ENCODE data around the gene TRIM9.

GRCh38 chr14:51012055-51012454 lies 82.8 kb downstream of the TRIM9 start:
- TF ChIP-seq, protein P1, sequence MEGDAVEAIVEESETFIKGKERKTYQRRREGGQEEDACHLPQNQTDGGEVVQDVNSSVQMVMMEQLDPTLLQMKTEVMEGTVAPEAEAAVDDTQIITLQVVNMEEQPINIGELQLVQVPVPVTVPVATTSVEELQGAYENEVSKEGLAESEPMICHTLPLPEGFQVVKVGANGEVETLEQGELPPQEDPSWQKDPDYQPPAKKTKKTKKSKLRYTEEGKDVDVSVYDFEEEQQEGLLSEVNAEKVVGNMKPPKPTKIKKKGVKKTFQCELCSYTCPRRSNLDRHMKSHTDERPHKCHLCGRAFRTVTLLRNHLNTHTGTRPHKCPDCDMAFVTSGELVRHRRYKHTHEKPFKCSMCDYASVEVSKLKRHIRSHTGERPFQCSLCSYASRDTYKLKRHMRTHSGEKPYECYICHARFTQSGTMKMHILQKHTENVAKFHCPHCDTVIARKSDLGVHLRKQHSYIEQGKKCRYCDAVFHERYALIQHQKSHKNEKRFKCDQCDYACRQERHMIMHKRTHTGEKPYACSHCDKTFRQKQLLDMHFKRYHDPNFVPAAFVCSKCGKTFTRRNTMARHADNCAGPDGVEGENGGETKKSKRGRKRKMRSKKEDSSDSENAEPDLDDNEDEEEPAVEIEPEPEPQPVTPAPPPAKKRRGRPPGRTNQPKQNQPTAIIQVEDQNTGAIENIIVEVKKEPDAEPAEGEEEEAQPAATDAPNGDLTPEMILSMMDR (IDR thresholded peaks at IDR 0.05): no peak
- TF ChIP-seq, protein P2, sequence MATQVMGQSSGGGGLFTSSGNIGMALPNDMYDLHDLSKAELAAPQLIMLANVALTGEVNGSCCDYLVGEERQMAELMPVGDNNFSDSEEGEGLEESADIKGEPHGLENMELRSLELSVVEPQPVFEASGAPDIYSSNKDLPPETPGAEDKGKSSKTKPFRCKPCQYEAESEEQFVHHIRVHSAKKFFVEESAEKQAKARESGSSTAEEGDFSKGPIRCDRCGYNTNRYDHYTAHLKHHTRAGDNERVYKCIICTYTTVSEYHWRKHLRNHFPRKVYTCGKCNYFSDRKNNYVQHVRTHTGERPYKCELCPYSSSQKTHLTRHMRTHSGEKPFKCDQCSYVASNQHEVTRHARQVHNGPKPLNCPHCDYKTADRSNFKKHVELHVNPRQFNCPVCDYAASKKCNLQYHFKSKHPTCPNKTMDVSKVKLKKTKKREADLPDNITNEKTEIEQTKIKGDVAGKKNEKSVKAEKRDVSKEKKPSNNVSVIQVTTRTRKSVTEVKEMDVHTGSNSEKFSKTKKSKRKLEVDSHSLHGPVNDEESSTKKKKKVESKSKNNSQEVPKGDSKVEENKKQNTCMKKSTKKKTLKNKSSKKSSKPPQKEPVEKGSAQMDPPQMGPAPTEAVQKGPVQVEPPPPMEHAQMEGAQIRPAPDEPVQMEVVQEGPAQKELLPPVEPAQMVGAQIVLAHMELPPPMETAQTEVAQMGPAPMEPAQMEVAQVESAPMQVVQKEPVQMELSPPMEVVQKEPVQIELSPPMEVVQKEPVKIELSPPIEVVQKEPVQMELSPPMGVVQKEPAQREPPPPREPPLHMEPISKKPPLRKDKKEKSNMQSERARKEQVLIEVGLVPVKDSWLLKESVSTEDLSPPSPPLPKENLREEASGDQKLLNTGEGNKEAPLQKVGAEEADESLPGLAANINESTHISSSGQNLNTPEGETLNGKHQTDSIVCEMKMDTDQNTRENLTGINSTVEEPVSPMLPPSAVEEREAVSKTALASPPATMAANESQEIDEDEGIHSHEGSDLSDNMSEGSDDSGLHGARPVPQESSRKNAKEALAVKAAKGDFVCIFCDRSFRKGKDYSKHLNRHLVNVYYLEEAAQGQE (IDR thresholded peaks at IDR 0.05; ENCODE audit: insufficient read depth in 1 of 2, low read depth in 2 of 2, low read length in 1 of 2): no peak
- TF ChIP-seq POLR2AphosphoS5 (IDR thresholded peaks at IDR 0.05; ENCODE audit: low read depth, low read length) (no peak), SIN3A (IDR thresholded peaks at IDR 0.05; ENCODE audit: borderline replicate concordance, insufficient read depth, low read depth, low read length) (no peak), TCF7L2 (IDR thresholded peaks at IDR 0.05; ENCODE audit: low read depth, low read length) (no peak)

Data from Panc1 (cell line).